GM12891 (cell line): ENCODE data around the gene ANOS1.

ENCODE experiments used
- POLR2A ChIP-seq: IDR thresholded peaks from 2 replicates; pipeline ENCODE4 v1.6.1; 2011; ENCODE audit warnings: low read depth, low read length, control low read depth
- POLR2AphosphoS5 ChIP-seq: IDR thresholded peaks from 2 replicates; pipeline ENCODE4 v1.6.1; 2011; ENCODE audit warnings: low read depth, low read length, control low read depth
- TAF1 ChIP-seq: IDR thresholded peaks from 2 replicates; pipeline ENCODE4 v1.6.1; 2011; ENCODE audit warnings: low read depth, low read length, control low read depth

DNA sequence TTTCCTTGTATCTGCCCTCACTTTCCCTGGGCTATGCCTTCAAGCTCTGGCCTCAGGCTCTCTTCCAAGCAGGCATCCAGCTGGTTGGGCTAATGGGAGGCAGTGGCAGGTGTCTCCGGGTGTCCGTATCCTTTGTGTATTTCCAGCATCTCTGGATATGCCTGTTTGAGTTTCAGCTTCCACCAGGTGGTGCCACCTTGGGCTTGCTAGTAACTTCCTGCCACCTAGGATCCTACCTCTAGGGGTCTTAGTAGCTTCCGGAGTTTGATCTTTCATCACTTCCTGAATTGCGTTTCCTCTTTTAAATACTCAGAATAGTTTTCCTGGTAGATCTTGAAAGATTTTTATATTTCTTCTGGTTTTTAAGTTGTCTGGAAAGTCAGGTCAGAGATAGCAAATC, 23.2 kb upstream of the ANOS1 start:
- no peak for TF ChIP-seq POLR2AphosphoS5
- no peak for TF ChIP-seq TAF1
- no peak for TF ChIP-seq POLR2A
